ENCODE data around the gene ATR. TPM values are rescaled to one million over a fixed set of nuclear protein-coding genes. Genes with fewer than 3 reads are reported as not detected.

The ATR gene
- total RNA-seq, 1 experiment from 2014 or later = 33.3 TPM

GRCh38 chr3:142624341-142625152 lies 46.0 kb upstream of the ATR start:
- no peak for DNase-seq
- ChIA-PET CTCF (interaction anchor here (0.7 kb wide), 1 partner anchor 229 kb away, joined by 3 read pairs; no protein-coding TSS in a partner anchor), POLR2A (ENCODE audit: unreplicated experiment) (no interaction called here)
- no peak overlapping the region for H3K4me3 ChIP-seq
- no peak overlapping the region for H3K27ac ChIP-seq
- no peaks in the 10 kb centered on the region for H3K9me2 ChIP-seq (ENCODE audit: insufficient read depth)
- no peaks in the 10 kb centered on the region for H3K36me3 ChIP-seq (ENCODE audit: low read depth)
- peaks cover 6% of the 10 kb centered on the region for H3F3A ChIP-seq (ENCODE audit: insufficient read depth, low read depth)
- no peak overlapping the region for H2AFZ ChIP-seq
- H3K79me2 ChIP-seq (ENCODE audit: low read depth) = peaks cover 39% of the 10 kb centered on the region
- H3K4me1 ChIP-seq (replicated peaks; ENCODE audit: insufficient read depth) = peaks cover 9% of the 10 kb centered on the region
- no peaks in the 10 kb centered on the region for H4K20me1 ChIP-seq (ENCODE audit: insufficient read depth)
- intact Hi-C loops (cut with micrococcal nuclease; ENCODE audit: unreplicated experiment) = no loop called here
- no TSS peak for BruUV-seq (replicated peaks)
- H3K4me2 ChIP-seq = no peak overlapping the region
- no peak for TF ChIP-seq EZH2 (IDR thresholded peaks at IDR 0.05; ENCODE audit: low read depth)
- TF ChIP-seq CTCF (conservative IDR thresholded peaks at IDR 0.05) = no peak
- no peaks in the 10 kb centered on the region for H3K27me3 ChIP-seq (ENCODE audit: insufficient read depth, low read depth)
- no peaks in the 10 kb centered on the region for H3K9me3 ChIP-seq (ENCODE audit: insufficient read depth, low read depth)

GRCh38 chr3:142623194-142623593 lies 44.7 kb upstream of the ATR start:
- peaks cover 41% of the 10 kb centered on the region for H3K79me2 ChIP-seq (ENCODE audit: low read depth)
- no peaks in the 10 kb centered on the region for H3K9me2 ChIP-seq (ENCODE audit: insufficient read depth)
- H3K27me3 ChIP-seq (ENCODE audit: insufficient read depth, low read depth) = no peaks in the 10 kb centered on the region
- no peaks in the 10 kb centered on the region for H3K36me3 ChIP-seq (ENCODE audit: low read depth)
- H3F3A ChIP-seq (ENCODE audit: insufficient read depth, low read depth) = peaks cover 19% of the 10 kb centered on the region
- TF ChIP-seq CTCF (conservative IDR thresholded peaks at IDR 0.05) (no peak), EZH2 (IDR thresholded peaks at IDR 0.05; ENCODE audit: low read depth) (no peak)
- ChIA-PET CTCF (interaction anchor here (0.7 kb wide), 1 partner anchor 202 kb away, joined by 3 read pairs; no protein-coding TSS in a partner anchor), POLR2A (ENCODE audit: unreplicated experiment) (no interaction called here)
- H3K4me3 ChIP-seq = no peak overlapping the region
- H3K9me3 ChIP-seq (ENCODE audit: insufficient read depth, low read depth) = no peaks in the 10 kb centered on the region
- BruUV-seq (replicated peaks) = no TSS peak
- H3K27ac ChIP-seq = no peak overlapping the region
- DNase-seq = no peak
- intact Hi-C loops (cut with micrococcal nuclease; ENCODE audit: unreplicated experiment) = no loop called here
- no peak overlapping the region for H3K4me2 ChIP-seq
- no peaks in the 10 kb centered on the region for H4K20me1 ChIP-seq (ENCODE audit: insufficient read depth)
- H3K4me1 ChIP-seq (replicated peaks; ENCODE audit: insufficient read depth) = peaks cover 22% of the 10 kb centered on the region
- H2AFZ ChIP-seq = no peak overlapping the region

GRCh38 chr3:142622405-142622804 lies 43.9 kb upstream of the ATR start:
- Histone ChIP-seq H3K4me1 (replicated peaks; ENCODE audit: insufficient read depth) (peaks cover 30% of the 10 kb centered on the region), H3K27ac (no peak overlapping the region), H3K79me2 (ENCODE audit: low read depth) (peaks cover 45% of the 10 kb centered on the region), H3K36me3 (ENCODE audit: low read depth) (no peaks in the 10 kb centered on the region), H3F3A (ENCODE audit: insufficient read depth, low read depth) (peaks cover 21% of the 10 kb centered on the region), H3K9me3 (ENCODE audit: insufficient read depth, low read depth) (no peaks in the 10 kb centered on the region), H3K27me3 (ENCODE audit: insufficient read depth, low read depth) (no peaks in the 10 kb centered on the region), H3K4me3 (no peak overlapping the region), H3K9me2 (ENCODE audit: insufficient read depth) (no peaks in the 10 kb centered on the region), H4K20me1 (ENCODE audit: insufficient read depth) (no peaks in the 10 kb centered on the region), H3K4me2 (no peak overlapping the region), H2AFZ (no peak overlapping the region)
- CTCF ChIA-PET = no interaction called here
- DNase-seq = no peak
- intact Hi-C loops (cut with micrococcal nuclease; ENCODE audit: unreplicated experiment) = no loop called here
- TF ChIP-seq EZH2 (IDR thresholded peaks at IDR 0.05; ENCODE audit: low read depth) = no peak
- no peak for TF ChIP-seq CTCF (conservative IDR thresholded peaks at IDR 0.05)
- BruUV-seq (replicated peaks) = no TSS peak
- POLR2A ChIA-PET (ENCODE audit: unreplicated experiment) = no interaction called here

All from PC-9 (cell line).